HG03103 (cell line): Measurements from ENCODE around the gene PLA2G2A.

Source experiments
- ATAC-seq: cut with Tn5 transposase; IDR thresholded peaks from one replicate; pipeline ENCODE4 v1.9.1; 2021; ENCODE audit warnings: low read depth; ENCODE audit not compliant: unreplicated experiment

The PLA2G2A gene

DNA sequence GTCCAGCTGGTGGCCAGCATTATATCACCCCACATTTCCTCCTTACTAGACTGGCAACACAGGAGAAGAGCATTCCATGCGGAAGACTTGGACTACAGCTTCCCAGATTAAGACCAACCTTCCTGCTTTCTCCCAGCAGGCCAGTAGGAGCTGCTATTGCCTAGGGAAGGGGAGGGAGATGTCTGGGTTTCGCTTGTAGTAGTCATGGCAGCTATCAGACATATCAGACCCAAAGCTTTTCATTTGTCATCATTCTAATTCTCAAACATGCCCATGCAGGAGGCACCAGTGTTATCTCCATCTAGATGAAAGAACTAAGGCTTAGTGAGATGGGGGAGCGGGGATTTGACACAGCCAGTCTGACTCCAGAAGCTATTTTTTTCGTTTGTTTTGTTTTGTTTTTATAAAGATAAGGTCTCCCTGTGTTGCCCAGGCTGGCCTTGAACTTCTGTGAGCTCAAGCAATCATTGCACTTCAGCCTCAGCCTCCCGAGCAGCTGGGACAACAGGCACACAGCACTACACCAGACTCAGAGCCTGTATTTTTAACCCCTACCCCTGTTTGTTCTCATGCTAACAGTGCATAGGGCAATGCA is 4.5 kb downstream of the PLA2G2A start:
- no peak for ATAC-seq

DNA sequence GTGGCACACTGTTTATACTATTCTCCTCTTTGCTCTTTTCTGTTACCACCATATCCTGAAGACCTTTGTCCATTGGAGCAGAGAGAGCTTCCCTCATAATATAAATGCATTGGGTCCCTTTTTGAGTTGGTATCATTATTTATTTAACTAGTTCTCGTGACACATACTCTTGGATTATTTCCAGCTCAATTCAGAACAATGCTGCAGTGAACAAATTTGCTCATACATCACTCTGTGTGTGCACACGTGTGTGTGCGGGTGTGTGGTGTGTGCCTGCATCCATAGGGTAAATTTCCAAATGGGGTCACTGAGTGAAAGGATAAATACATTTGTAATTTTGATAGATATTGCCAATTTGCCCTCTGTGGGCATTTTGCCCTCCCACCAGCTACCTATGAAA is 5.8 kb downstream of the PLA2G2A start:
- no peak for ATAC-seq

DNA sequence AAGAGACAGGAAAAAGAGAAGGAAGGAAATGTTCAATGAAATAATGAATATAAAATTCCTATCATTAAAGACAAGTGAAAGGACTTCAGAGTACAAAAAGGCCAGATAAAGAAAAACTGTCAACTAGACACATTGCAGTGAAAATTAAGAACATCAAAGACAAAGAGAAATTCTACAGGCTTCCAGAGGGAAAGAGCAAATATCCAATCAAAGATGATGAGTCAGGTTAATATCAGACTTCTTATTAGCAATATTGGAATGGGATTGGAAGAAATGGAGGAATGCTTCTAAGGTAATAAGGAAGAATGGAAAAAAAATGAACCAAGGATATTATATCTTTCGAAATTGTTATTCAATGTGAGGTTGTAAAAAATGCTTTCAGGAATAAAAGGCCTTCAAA is 7.8 kb downstream of the PLA2G2A start:
- ATAC-seq, result no peak

DNA sequence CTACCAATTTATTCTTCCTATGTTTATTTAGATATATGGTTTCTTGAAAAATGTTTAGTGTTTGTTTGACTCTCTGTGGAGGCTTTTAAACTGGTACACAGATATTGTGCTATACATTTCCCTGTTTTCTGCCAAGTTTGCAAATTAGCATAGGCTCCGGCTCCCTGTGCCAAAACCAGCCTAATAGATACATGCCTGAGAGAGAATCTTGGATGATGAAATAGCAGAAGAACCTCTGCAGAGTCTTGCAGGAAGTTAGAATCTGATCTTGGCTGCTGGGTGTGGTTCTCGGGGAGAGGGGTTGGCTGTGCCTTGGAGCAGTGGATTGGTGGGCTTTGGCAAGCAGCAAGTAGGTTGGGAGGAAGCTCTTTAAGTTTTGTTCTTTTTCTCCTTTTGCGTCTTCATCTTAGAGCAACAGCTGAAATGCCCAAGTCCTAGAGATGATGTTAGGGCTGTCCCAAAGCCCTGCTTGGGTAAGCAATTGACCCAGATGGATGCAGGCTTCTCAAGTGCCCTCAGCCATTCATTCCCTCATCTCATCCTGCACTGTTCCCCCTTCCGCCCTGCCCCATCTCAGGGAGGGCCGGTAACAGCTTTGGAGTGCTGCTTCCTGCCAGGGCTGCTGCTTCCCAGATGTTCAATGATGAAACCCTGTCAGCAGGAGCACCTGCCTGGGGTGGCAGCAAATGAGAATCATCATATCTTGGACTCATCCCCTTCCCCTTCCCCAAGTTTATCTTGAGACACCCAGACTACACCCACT is 9.3 kb downstream of the PLA2G2A start:
- no peak for ATAC-seq

DNA sequence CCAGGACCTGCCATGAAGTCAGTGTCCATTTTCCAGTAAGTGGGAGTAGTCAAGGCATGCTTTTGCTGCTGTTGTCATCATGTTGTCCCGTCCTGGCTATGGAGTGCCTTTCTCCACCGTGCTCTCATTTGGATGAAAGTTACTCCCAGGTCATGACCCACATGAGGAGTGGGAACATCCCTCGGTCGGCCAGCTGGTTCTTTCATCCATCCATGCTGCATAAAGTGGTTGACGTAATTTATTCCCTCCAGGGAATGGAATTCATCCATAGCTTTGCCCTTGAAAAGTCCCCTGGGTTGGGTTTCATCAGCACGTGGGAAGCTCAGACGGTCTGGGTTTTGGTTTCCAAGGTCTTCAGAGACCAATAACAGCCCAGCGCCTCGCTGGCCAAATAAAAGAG is 11.6 kb downstream of the PLA2G2A start:
- no peak for ATAC-seq

DNA sequence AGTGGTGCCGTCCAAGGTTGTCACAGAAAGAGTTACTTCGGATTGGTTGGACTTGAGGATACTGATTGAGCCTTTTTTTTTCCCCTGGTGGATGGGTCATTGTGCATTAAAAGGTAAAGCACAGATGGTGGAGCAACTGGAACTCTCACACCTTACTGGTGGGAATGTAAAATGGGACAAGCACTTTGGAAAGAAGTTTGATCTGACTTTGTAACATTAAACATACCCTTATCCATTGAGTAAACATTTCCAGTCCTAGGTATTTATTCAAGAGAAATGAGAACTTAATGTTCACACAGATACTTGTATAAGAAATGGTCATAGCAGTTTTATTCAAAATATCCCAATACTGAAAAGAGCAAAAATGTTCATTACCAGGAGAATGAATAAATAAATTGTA is 14.9 kb downstream of the PLA2G2A start:
- no peak for ATAC-seq

DNA sequence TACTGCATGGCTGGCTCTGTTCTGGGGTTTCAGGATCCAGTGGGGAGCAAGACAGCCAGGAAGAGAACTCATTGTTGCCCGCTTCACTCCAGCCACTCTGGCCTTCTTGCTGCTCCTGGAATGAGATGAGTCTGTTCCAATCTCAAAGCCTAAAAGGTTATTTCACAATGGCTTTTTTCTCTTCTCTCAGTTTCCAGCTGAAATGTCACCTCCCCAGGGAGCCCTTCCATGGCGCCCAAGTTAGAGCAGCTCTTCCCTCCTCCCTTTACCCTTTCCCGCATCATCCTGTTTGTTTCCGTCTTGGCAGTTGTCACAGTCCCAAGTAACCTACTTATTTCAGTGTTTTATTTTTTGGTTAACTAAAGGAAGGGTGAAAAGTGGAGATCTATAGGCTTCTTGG is 15.8 kb downstream of the PLA2G2A start:
- no peak for ATAC-seq

DNA sequence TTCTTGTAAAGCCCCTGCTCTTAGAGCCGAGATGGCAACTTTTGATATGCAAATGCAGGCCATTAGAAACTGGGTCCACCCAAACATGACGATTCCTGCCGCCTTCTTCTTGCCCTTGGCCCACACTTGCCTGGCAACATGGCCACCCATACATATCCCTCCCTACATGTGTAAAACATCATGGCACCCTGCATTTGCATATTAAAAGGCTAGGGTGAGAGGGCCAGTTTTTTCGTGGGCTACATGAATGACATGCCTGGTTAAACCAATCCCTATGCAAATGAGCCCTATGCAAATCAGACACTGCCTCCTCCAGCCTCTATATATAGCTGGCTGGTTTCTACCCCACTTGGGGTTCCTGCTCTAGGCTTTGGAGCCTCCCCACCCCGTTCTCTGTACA is 18.8 kb downstream of the PLA2G2A start:
- ATAC-seq, result no peak

DNA sequence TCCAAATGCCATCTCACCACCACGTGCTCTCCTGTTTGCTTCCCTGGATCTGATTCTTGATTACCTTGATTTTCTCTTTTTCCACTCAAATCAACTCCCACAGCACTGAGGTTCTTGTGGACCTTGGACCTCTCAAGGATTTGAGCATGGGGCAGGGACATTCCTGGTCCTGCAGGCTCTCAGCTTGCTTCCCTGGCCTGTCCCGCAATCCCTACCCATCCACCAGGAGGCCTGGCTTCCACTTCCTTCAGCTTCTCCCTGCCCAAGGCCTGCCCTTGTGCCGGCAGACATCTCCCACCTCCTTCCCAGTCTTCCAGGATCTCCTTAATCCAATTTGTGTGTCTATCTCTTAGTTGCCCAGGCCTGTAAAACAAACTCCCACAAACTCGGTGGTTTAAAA is 21.6 kb downstream of the PLA2G2A start:
- no peak for ATAC-seq

DNA sequence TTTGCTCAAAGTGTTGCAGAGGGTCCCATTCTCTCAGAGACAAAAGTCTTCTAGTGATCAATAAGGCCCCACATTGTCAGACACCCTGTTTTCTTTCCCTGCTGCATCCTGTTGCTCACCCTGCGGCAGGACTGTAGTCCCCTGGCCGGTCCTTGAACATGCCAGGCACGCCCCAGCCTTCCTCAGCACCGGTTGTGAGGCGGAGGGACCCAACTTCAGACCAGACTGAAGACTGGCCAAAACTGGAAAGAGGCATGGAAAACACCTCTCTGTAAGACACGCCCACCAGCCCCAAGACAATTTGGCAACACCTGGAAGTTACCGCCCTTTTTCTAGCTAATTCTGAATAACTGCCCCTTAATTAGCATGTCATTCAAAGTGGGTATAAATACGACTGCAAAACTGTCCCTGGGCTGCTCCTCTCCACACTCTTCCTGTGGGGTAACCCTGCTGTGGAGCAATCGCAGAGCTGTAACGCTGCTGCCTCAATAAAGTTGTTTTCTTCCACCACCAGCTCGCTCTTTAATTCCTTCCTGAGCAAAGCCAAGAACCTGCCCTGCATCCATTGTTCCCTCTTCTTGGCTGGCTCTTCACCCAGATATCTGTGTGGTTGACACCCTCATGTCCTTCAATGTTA is 23.8 kb downstream of the PLA2G2A start:
- no peak for ATAC-seq

DNA sequence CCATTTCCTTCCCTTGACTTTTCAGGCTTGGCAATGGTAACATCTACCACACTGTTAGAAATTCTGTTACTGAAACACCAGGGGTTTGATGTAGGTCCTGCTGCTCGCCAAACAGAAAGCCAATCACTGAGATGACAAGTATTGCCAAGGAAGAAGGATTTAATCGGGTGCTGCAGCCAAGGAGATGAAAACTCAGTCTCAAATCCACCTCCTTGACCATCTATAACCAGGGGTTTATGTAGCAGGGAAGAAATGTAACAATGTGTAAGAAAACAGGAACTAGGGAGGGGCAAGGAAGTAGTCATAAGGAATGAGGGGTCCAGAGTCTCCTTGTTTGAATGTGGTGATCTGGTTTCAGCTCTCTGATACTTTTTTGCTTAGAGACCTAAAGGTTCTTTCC is 25.4 kb downstream of the PLA2G2A start:
- no peak for ATAC-seq

DNA sequence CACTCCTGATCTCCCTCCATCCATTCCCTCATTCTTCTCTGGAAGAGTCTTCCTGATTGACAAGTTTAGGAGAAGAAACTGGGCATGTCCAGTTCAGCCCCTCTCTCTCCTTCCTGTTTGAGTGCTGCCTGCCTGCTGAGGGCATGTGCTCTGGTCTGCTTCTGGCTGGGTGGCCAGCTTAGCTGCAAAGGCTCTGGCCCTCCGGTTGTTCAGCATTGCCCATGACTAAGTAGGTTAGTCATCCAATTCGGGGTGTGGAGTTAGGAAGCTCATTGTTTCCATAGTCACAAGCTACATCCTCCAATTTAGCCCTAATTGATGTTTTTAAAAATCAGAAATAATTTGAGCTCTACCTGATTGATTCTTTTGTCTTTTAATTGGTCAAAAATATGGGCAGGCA is 30.4 kb downstream of the PLA2G2A start:
- no peak for ATAC-seq

DNA sequence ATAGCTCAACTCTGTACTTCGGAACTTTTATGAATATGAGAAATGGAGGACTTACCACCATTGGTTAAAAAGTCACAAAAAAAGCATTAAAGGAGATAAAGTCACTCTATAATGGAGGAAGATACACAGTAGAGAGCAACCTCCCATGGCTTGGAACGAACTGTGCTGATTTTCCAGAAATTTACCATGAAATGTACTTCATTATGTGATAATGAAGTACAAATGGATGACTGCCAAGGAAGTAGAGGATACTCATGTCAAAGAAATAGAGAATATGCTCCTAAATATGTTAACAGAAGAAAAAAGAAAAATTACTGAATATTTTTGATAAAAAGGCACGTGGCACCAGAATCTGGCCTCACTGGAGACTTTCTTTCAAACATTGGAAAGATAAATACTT is 32.4 kb downstream of the PLA2G2A start:
- no peak for ATAC-seq

DNA sequence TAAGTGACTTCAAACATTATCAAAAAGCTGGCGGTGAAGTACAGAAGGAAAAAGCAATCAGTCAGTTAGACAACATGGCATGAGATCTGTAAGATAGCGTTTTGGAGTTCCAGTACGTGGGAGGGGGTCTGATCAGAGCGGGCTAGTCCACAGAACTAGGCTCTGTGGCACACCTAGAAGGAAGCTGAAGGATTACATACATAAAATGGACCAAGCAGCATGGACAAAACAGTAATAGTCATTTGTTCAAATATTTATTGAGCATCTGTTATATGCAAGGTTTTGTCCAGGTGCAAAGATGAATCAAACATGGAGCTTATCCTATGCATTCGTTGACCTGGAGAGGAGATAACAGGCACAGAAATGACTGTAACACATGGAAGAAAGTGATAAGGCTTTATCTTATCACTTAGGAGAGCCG is 33.1 kb downstream of the PLA2G2A start:
- ATAC-seq, result no peak

DNA sequence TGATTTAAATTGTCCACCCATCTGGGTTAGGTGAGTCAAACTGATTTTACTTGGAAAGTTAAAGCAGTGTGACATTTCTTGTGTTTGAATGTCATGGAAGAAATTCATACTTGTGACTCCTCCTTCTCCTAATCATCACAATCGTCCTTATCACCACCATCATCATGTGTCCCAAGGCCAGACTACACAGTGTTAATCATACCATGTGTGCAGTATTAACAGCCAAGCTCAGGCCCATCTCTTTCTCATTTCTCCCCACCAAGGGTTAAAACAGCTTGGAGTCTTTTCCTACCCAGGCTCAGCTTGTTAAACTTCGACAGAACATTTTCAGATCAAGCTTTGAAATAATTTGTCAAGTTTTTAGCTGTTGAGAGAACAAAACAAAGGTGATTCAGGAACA is 33.5 kb downstream of the PLA2G2A start:
- ATAC-seq, result no peak

DNA sequence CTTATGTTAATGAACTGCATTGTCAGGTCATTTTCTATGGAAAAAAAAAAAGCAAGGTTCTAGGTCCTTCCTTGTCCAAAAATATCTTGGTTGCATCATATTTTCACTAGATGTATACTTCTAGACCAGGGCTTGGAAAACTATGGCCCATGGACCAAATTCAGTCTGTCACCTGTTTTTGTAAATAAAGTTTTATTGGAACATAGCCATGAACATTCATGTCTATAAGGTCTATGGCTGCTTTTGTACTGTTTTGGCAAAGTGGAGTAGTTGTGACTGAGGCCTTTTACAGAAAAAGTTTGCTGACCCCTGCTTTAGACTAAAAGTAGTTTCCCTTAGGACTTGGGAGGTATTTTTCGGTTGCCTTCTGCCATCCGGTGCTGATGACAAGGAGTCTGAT is 36.8 kb downstream of the PLA2G2A start:
- ATAC-seq, result no peak

DNA sequence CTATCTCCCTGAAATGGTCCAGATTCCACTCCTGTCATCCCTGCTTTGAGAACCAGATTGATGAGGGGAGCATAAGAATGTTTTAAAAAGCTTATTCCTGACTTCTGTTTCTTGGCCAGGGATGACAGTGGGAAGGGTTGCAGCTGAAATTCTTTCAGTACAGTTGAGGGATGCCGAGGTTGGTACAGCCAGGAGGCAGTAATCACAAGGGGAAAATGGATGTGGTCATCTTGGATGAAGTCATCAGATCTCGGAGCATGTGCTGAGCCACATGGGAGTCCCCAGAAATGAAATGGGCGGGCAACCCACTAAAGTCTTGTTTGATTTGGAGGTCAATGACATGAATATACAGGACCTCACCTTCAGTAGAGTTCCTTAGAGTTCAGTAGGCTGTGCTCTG is 37.3 kb downstream of the PLA2G2A start:
- ATAC-seq, result no peak

DNA sequence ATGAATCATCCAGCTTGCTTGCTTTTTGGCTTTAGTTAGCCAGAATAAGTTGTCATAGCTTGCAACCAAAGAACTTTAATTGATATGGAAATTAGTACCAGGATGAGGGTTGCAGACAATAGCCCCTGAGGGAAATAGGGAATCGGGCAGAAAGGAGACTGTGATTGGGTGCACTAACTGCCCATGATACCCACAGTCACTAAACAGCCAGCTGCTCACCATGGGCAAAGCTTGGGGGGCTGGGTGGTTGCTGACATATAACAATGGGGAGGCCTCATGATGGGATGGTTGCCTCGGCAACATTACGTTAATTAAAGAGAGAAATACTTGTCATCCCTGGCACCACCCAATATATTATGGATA is 38.2 kb downstream of the PLA2G2A start:
- no peak for ATAC-seq

DNA sequence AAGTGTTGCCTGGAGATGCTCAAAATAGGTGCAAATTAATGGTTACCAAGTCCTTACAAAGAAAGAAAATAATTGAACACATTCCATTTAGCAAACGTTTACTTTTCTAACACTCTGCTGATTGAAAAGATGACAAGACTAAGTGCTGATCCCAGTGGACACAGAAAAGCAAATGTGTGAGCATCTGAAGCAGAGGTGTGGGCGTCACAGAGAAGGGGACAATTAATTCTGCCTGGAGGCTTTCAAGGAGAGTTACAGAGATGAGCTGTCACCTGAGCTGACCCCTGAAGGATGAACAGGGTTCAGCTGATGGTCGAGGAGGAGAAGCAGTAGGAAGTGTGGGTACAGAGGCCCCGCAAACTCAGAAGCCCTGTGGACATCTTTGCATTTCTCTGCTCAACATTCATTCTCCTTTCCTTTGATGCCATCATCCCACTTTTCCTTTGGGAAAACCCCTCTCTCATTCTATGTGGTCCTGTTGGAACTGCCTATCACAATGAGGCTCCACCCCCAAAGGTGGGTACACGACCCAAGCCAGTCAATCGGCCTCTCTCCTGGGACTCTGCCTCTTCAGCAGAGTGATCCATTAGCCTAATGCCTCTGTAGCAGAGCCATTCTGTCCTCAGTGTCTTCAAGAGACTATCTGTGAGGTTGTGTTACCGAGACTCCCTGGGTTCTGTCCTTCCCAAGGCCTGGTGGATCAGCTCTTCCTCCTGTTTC is 38.8 kb downstream of the PLA2G2A start:
- ATAC-seq, result no peak

DNA sequence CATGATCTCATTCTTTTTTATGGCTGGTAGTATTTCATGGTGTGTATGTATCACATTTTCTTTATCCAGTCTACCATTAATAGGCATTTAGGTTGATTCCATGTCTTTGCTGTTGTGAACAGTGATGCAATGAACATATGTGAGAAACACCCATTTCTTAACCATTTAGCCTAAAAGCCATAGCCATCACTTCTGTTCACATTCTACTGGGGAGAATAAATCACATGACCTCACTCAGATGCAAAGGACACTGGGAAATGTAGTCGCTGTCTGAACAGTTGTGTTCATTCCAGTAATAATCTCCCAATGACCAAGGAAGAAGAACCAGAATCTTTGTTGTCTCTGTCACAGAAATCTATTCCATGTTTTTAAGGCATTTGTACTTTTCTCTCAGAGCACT is 40.9 kb downstream of the PLA2G2A start:
- no peak for ATAC-seq

DNA sequence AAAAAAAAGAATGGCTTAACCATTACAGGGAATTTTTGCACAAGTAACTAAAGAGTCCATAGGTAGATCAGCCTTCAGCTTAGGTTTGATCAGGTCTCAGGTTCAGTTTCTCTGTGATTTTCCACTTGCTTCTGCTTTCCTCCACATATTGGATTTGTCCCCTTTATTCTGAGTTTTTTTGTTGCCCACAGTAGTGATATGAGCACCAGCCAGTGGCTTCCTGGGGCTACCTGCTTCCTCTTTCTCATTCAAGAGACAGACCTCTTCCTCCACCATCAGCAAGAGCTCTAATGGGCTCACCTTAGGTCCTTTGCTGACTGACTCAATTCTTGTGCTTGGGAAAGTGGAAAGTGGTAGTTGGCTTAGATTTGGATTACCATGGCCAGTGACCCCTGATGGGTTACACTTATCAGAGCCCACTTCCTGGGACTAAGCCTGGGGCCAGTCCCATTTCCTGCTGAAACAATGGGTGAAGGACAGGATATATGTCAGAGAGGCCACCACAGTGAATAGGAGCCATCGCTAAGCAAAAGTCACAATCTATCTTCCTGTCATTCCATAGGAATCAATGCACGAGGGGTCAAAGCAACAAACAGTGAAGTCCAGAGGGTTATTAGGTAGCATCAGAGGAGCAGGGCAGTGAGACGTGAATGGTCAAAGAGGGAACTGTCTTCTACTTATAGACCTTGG is 43.2 kb downstream of the PLA2G2A start:
- no peak for ATAC-seq
